HFFc6 (cell line): ENCODE data around the gene ESPNL. TPM values are rescaled to one million over a fixed set of nuclear protein-coding genes. Genes with fewer than 3 reads are reported as not detected.
A peak's percentile ranks its signal among the peaks of the same experiment; 100 is the strongest.

Experiments used
- DNase-seq: peaks from one replicate; pipeline ENCODE4 v3.0.0-alpha.2; 2018
- H3K27ac Mint-ChIP-seq: 2 replicates; pipeline ENCODE4 v1.8.0; 2020; ENCODE audit warnings: mild to moderate bottlenecking, mixed read lengths
- H3K27me3 Mint-ChIP-seq: 2 replicates; pipeline ENCODE4 v1.8.0; 2021; ENCODE audit warnings: mild to moderate bottlenecking, moderate library complexity, mixed read lengths; ENCODE audit not compliant: insufficient read depth
- H3K36me3 Mint-ChIP-seq: 2 replicates; pipeline ENCODE4 v1.8.0; 2021; ENCODE audit warnings: low read depth, mixed read lengths
- H3K4me1 Mint-ChIP-seq: 2 replicates; pipeline ENCODE4 v1.8.0; 2020; ENCODE audit warnings: low read depth, mixed read lengths
- H3K4me3 Mint-ChIP-seq: 2 replicates; pipeline ENCODE4 v1.8.0; 2020; ENCODE audit warnings: mild to moderate bottlenecking, moderate library complexity, mixed read lengths
- H3K9me3 Mint-ChIP-seq: 2 replicates; pipeline ENCODE4 v1.8.0; 2020; ENCODE audit warnings: mild to moderate bottlenecking, mixed read lengths
- total RNA-seq, 6 experiments: library from RNA; stranded (reverse); fragmentation: NEBNext Ultra II Directional; extraction: Animal tissue kit (Norgen Biotek cat#: 25700); gene quantifications; 2 replicates in 1 of 6; 3 replicates in 5 of 6; pipeline ENCODE4 v1.2.3, GENCODE V29; 2021
- TF ChIP-seq, protein P1 (sequence below): fragments of 200-600 bp; sonication (generic); IDR thresholded peaks from 2 replicates; pipeline ENCODE4 v1.5.0; 2021; ENCODE audit warnings: antibody characterized with exemption, mild to moderate bottlenecking

The ESPNL gene
- total RNA-seq, 6 experiments from 2014 or later = 1.0 to 3.0 (median 2.6) TPM

DNA sequence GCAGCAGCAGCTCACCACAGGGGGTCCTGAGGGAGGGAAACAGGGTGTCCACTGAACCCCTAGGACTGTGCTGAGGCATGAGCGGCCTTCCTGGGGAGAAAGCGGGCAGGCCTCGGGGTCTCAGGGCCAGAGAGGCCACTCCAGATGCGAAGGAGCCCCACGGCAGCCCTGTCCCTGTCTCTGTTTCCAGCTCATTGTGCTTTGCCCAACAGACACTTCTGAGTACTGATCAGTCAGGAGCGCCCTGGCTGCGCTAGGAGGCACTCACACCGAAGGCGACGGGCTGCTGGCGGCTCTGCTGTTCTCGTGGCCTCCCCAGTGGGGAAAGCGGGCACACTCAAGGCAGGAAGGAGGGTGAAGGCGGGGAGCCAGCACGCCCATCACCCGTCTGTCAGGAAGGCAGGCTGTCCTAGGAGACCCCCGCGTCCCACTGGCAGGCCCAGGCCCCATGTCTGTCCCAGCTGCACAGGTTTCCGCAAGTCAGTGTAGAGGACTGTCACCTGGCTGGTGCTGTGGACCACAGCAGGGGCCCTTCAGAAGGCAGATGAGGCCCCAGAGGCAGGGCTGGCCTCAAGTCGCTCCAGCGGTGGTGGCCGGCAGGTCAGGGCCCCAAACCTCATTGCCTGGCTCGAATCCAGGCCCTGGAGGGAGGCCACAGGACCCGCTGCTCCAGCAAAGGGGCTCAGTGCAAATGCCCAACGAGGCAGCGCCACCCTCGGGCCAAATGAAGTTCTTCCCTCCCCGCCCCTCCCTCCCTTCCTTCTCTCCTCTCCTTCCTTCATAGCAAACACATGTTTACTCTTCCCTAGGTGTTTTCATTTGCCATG lies 6.8 kb downstream of the ESPNL start:
- 0 out of 2 replicates have a peak overlapping the region, but pooled peaks have one; percentile 17 for H3K4me3 Mint-ChIP-seq
- H3K9me3 Mint-ChIP-seq = peaks cover 8% of the 10 kb centered on the region
- peaks cover 5% of the 10 kb centered on the region for H3K36me3 Mint-ChIP-seq
- H3K27me3 Mint-ChIP-seq = peaks cover 17% of the 10 kb centered on the region
- DNase-seq = no peak
- H3K27ac Mint-ChIP-seq = no peak overlapping the region
- H3K4me1 Mint-ChIP-seq = no peaks in the 10 kb centered on the region
- TF ChIP-seq, protein P1, sequence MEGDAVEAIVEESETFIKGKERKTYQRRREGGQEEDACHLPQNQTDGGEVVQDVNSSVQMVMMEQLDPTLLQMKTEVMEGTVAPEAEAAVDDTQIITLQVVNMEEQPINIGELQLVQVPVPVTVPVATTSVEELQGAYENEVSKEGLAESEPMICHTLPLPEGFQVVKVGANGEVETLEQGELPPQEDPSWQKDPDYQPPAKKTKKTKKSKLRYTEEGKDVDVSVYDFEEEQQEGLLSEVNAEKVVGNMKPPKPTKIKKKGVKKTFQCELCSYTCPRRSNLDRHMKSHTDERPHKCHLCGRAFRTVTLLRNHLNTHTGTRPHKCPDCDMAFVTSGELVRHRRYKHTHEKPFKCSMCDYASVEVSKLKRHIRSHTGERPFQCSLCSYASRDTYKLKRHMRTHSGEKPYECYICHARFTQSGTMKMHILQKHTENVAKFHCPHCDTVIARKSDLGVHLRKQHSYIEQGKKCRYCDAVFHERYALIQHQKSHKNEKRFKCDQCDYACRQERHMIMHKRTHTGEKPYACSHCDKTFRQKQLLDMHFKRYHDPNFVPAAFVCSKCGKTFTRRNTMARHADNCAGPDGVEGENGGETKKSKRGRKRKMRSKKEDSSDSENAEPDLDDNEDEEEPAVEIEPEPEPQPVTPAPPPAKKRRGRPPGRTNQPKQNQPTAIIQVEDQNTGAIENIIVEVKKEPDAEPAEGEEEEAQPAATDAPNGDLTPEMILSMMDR = peak; percentile 41

DNA sequence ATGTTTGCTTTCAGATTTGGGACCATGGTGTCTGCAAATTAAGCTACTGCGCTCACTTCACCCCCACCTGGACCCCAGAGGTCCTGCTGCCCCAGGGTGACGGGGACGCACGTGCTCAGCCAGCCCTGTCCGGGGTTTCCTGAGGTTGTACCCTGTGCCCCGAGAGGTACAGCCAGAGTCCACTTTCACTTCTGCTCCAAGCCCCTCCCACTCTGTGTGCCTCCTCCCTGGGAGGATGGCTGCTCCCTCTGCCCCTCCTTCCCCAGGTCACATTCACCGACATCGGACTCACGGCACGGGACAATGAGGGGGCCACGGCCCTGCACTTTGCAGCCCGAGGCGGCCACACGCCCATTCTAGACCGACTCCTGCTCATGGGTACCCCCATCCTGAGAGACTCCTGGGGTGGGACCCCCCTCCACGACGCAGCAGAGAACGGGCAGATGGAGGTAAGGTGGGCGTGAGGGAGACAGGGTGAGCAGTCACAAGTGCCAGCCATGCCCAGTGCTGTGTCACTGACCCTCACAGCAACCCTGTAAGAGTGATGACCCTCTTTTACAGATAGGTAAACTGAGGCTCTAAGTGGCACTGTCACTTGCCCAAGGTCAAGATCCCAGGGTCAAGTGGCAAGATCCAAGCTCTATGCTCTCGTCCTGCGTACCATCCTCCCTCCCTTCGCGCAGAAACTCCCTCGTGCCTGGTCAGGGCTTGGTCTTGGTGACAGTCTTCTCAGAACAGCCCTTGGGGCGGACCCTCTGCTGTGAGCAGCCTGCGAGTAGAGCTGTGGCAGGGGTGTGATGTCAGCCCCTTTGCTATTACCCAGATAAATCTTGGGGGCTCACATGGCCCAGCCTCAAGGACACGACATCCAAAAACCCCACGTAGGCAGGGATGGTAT lies 7.6 kb downstream of the ESPNL start:
- TF ChIP-seq, protein P1 = no peak; the same call in 1 of the 2 replicates
- no peak overlapping the region for H3K27ac Mint-ChIP-seq
- no peaks in the 10 kb centered on the region for H3K4me1 Mint-ChIP-seq
- 0 out of 2 replicates have a peak overlapping the region, but pooled peaks have one; percentile 17 for H3K4me3 Mint-ChIP-seq
- H3K9me3 Mint-ChIP-seq = peaks cover 16% of the 10 kb centered on the region
- peaks cover 17% of the 10 kb centered on the region for H3K27me3 Mint-ChIP-seq
- no peak for DNase-seq
- peaks cover 11% of the 10 kb centered on the region for H3K36me3 Mint-ChIP-seq

DNA sequence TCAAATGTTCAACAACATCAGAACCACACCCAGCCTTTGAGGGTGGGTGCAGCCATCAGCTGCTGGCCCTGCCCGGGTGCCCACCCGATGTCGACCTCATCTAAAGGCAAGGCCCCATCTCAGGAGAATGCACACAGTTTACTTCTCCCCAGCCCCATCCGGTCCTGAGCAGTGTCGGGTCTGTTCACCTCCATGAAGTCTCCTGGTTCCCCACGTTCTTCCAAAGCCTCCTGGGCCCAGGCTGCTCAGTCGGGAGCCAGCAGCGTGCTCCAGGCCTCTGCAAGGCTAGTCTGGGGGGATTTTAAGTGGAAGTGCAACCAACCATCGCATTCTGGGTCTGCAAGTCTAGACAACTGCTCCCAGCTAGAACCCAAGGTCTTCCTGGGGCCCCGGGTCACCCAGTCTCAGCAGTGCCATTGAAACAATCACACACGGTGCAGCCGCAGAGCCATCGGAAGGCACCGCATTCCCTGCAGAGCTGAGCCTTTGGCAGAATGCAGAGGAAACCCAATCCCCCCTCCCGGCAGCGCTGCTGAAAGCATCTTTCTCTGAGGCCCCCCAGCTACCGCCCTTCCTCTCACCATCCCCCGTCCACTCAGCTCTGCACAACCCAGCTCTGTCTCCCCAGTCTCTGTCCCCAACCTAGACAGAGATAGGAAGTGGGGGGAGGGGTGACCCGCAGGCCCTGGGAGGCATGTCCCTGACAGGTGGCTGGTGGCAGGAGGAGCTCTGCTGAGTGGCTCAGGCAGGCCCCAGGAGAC lies 8.5 kb downstream of the ESPNL start:
- H3K9me3 Mint-ChIP-seq = peaks cover 25% of the 10 kb centered on the region
- H3K27ac Mint-ChIP-seq = no peak overlapping the region
- peaks cover 19% of the 10 kb centered on the region for H3K27me3 Mint-ChIP-seq
- peaks cover 18% of the 10 kb centered on the region for H3K36me3 Mint-ChIP-seq
- no peaks in the 10 kb centered on the region for H3K4me1 Mint-ChIP-seq
- no peak overlapping the region for H3K4me3 Mint-ChIP-seq
- TF ChIP-seq, protein P1 = no peak
- no peak for DNase-seq

DNA sequence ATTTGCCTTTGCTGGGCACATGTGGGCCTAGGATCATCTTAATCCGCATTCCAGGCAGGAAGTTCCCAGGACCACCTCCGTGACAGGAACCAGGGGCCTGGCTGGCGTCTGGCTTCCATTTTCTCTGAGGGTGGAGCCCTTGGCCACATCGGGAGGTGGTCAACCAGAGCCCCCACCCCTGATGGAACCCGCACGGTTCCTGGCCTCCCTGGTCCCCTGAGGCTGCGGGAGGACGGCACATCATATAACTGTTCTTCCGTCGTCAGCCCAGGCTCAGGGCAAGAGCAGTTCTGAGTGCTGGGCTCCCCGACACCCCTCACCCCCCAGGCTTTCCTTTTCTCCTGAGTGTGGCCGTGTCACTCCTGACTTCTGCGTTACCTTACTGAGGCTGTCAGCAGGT lies 13.5 kb downstream of the ESPNL start:
- Mint-ChIP-seq H3K4me1 (peaks cover 8% of the 10 kb centered on the region), H3K27me3 (peaks cover 14% of the 10 kb centered on the region), H3K4me3 (no peak overlapping the region), H3K9me3 (peaks cover 33% of the 10 kb centered on the region), H3K27ac (no peak overlapping the region), H3K36me3 (peaks cover 23% of the 10 kb centered on the region)
- DNase-seq = no peak
- TF ChIP-seq, protein P1 = no peak

DNA sequence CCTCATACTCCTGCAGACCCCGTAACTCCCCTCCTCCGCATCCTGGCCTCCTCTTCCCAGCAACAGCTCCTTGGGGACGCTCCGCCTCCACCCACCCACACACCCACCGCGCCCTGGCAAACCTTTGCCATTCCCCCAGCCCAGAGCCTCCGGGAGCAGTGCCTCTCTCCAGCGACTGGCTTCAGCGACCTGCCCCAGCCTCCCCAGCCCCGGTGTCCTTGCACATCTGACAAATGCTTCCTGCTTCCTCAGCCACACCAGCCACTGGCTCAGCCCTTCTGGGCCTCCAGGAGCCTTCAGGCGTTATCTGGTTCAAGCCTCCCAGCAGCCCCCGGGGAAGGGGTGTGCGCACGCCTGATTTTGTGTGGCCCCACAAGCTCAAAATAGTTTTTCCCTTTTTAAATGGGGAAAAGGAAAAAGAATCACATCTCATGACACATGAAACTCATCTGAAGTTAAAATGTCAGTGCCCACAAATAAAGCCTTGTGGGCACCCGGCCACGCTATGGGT lies 14.2 kb downstream of the ESPNL start:
- TF ChIP-seq, protein P1 = no peak
- peaks cover 8% of the 10 kb centered on the region for H3K4me1 Mint-ChIP-seq
- H3K27me3 Mint-ChIP-seq = peaks cover 12% of the 10 kb centered on the region
- no peak overlapping the region for H3K27ac Mint-ChIP-seq
- H3K36me3 Mint-ChIP-seq = peaks cover 23% of the 10 kb centered on the region
- H3K9me3 Mint-ChIP-seq = peaks cover 33% of the 10 kb centered on the region
- no peak overlapping the region for H3K4me3 Mint-ChIP-seq
- no peak for DNase-seq
